ENCODE results near the gene LLPH. TPM values are rescaled to one million over a fixed set of nuclear protein-coding genes. Genes with fewer than 3 reads are reported as not detected.
A peak's percentile ranks its signal among the peaks of the same experiment; 100 is the strongest.

Gene LLPH
- total RNA-seq, 1 donor from 2014 or later: 17.1 TPM

- H3K9me3 ChIP-seq: no peaks in the 10 kb centered on the region
- ATAC-seq: no peak
- no peak overlapping the region for H3K4me3 ChIP-seq
Measured at GRCh38 chr12:66160704-66161103, 30.2 kb upstream of the LLPH start.

DNA sequence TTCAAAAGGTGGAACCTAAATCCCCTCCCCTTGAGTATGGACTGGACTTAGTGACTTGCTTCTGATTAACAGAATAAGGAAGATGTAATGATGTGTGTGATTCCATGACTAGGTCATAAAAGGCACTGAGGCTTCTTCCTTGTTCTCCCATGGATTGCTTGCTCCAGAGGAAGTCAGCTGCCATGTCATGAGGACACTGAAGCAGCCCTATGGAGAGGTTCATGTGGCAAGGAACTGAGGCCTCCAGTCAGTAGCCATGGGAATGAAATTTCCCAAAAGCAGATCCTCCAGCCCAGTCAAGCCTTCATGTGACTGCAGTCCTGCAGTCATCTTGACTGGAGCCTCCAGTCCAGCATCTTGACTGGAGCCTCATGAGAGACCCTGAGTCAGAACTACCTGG is 28.6 kb upstream of the LLPH start:
- TF ChIP-seq, protein P1, sequence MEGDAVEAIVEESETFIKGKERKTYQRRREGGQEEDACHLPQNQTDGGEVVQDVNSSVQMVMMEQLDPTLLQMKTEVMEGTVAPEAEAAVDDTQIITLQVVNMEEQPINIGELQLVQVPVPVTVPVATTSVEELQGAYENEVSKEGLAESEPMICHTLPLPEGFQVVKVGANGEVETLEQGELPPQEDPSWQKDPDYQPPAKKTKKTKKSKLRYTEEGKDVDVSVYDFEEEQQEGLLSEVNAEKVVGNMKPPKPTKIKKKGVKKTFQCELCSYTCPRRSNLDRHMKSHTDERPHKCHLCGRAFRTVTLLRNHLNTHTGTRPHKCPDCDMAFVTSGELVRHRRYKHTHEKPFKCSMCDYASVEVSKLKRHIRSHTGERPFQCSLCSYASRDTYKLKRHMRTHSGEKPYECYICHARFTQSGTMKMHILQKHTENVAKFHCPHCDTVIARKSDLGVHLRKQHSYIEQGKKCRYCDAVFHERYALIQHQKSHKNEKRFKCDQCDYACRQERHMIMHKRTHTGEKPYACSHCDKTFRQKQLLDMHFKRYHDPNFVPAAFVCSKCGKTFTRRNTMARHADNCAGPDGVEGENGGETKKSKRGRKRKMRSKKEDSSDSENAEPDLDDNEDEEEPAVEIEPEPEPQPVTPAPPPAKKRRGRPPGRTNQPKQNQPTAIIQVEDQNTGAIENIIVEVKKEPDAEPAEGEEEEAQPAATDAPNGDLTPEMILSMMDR (IDR thresholded peaks at IDR 0.05): no peak
- H3K4me1 ChIP-seq: peaks cover 9% of the 10 kb centered on the region
- no peak overlapping the region for H3K4me3 ChIP-seq
- no peaks in the 10 kb centered on the region for H3K9me3 ChIP-seq
- intact Hi-C loops (cut with DNase I): no loop called here
- H3K36me3 ChIP-seq: peaks cover 15% of the 10 kb centered on the region
- no peaks in the 10 kb centered on the region for H3K27me3 ChIP-seq
- H3K27ac ChIP-seq: no peak overlapping the region
- DNase-seq: no peak
- ATAC-seq: peak; percentile 74

More at GRCh38 chr12:66160704-66161103, 30.2 kb upstream of the LLPH start:
- H3K27me3 ChIP-seq: no peaks in the 10 kb centered on the region
- no peak overlapping the region for H3K27ac ChIP-seq
- DNase-seq: no peak
- TF ChIP-seq, protein P1 (IDR thresholded peaks at IDR 0.05): no peak
- peaks cover 15% of the 10 kb centered on the region for H3K36me3 ChIP-seq
- peaks cover 9% of the 10 kb centered on the region for H3K4me1 ChIP-seq
- intact Hi-C loops (cut with DNase I): no loop called here

DNA sequence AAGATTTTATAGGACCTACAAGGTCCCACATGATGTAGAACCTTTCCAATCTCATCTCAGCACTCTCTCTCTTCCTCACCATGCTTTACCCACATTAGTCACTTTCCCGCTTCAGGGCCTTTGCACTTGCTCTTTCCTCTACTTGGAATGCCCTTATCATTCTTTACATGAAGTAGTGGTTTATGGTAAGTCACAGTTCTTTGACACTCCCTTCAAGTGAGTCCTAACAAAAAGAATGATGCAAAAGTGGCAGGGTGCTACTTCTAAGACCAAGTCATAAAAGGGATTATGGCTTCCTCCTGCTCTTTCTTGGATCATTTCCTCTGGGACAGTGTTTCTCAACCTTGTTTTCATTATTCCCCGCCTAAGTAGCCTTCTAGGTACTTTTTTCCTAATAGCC is 26.1 kb upstream of the LLPH start:
- Histone ChIP-seq H3K27me3 (no peaks in the 10 kb centered on the region), H3K27ac (no peak overlapping the region), H3K4me3 (no peak overlapping the region), H3K9me3 (no peaks in the 10 kb centered on the region), H3K4me1 (no peaks in the 10 kb centered on the region), H3K36me3 (peaks cover 15% of the 10 kb centered on the region)
- intact Hi-C loops (cut with DNase I): no loop called here
- ATAC-seq (no peak), DNase-seq (no peak)
- TF ChIP-seq, protein P1 (IDR thresholded peaks at IDR 0.05): no peak

DNA sequence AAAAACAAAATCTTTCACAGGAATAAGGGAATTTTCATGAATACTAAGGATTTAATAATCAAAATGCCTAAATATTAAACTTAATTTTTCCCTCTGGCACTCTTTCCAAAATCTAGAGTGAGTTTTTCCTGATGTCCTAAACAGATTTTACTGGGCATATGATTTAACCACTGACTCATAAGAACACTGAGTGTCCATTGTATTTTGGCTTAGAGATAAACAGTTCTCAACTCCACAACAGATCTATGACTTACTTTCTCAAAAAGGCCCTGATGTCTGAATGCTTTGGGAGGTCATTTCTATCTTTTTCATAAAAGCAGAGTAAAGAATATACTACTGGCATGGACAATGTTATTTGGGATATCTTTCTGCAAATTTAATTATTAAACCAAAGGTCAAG is 24.2 kb upstream of the LLPH start:
- Histone ChIP-seq H3K4me1 (no peaks in the 10 kb centered on the region), H3K9me3 (no peaks in the 10 kb centered on the region), H3K27ac (no peak overlapping the region), H3K36me3 (peaks cover 9% of the 10 kb centered on the region), H3K27me3 (no peaks in the 10 kb centered on the region), H3K4me3 (no peak overlapping the region)
- no peak for ATAC-seq
- intact Hi-C loops (cut with DNase I): no loop called here
- TF ChIP-seq, protein P1 (IDR thresholded peaks at IDR 0.05): no peak
- DNase-seq: no peak

- Histone ChIP-seq H3K4me3 (no peak overlapping the region), H3K4me1 (no peaks in the 10 kb centered on the region), H3K36me3 (peaks cover 3% of the 10 kb centered on the region), H3K9me3 (no peaks in the 10 kb centered on the region), H3K27me3 (no peaks in the 10 kb centered on the region), H3K27ac (no peak overlapping the region)
- no peak for DNase-seq
- intact Hi-C loops (cut with DNase I): no loop called here
- ATAC-seq: no peak
- TF ChIP-seq, protein P1 (IDR thresholded peaks at IDR 0.05): no peak
Measured at GRCh38 chr12:66152732-66153131, 22.2 kb upstream of the LLPH start.
